HEK293 (cell line): ENCODE data around the gene WWOX.

Experiments
- CTCF ChIA-PET: fragments of 350-600 bp; formaldehyde crosslinking; extraction: SDS; loops from one replicate; lab custom pipeline; 2021; ENCODE audit warnings: antibody characterized with exemption; lab: Yijun Ruan, JAX
- POLR2A ChIA-PET: fragments of 300-600 bp; formaldehyde crosslinking; extraction: SDS; loops from one replicate; lab custom pipeline; 2020; ENCODE audit warnings: antibody characterized with exemption, inconsistent platforms; lab: Yijun Ruan, JAX
- H3K27ac ChIP-seq: fragments of 200-500 bp; sonication (Bioruptor generic); 2 replicates; pipeline ENCODE4 v1.5.1; 2014; ENCODE audit warnings: low read depth, low read length, control low read depth, inconsistent platforms; ENCODE audit errors: extremely low read depth
- H3K36me3 ChIP-seq, 2 experiments: fragments of 200-500 bp in 1 of 2; sonication (Bioruptor generic) in 1 of 2; 1 replicate in 1 of 2; 2 replicates in 1 of 2; pipeline ENCODE4 v1.5.1; 2014 to 2017; ENCODE audit warnings: inconsistent platforms in 2 of 2, low read length in 2 of 2; ENCODE audit not compliant: control insufficient read depth in 2 of 2, insufficient read depth in 1 of 2
- H3K4me1 ChIP-seq: fragments of 200-500 bp; sonication (Bioruptor generic); 2 replicates; pipeline ENCODE4 v1.5.1; 2014; ENCODE audit warnings: mild to moderate bottlenecking, low read length, inconsistent platforms; ENCODE audit not compliant: control insufficient read depth, insufficient read depth
- H3K4me3 ChIP-seq: 2 replicates; pipeline ENCODE4 v1.5.1; 2011; ENCODE audit warnings: low read depth, mild to moderate bottlenecking, control low read depth, low read length, moderate library complexity
- H3K9me3 ChIP-seq: fragments of 200-500 bp; sonication (Bioruptor generic); 2 replicates; pipeline ENCODE4 v1.5.1; 2014; ENCODE audit warnings: low read depth, low read length, inconsistent platforms; ENCODE audit not compliant: control insufficient read depth, insufficient read depth
- INSM2 ChIP-seq: fragments of 450-650 bp; formaldehyde crosslinking; IDR thresholded peaks from 2 replicates; pipeline ENCODE4 v1.5.1; 2016; ENCODE audit warnings: missing biosample characterization, missing genetic modification characterization
- MYNN ChIP-seq: fragments of 450-650 bp; formaldehyde crosslinking; IDR thresholded peaks from 2 replicates; pipeline ENCODE4 v1.5.1; 2016; ENCODE audit warnings: missing biosample characterization, missing genetic modification characterization, borderline replicate concordance
- MZF1 ChIP-seq: fragments of 450-650 bp; formaldehyde crosslinking; IDR thresholded peaks from 2 replicates; pipeline ENCODE4 v1.5.1; 2017; ENCODE audit warnings: missing biosample characterization, missing genetic modification characterization, borderline replicate concordance
- SALL2 ChIP-seq: fragments of 450-650 bp; formaldehyde crosslinking; IDR thresholded peaks from 2 replicates; pipeline ENCODE4 v1.5.0; 2017; ENCODE audit warnings: missing biosample characterization, mild to moderate bottlenecking, missing genetic modification characterization, borderline replicate concordance
- YY2 ChIP-seq: fragments of 450-650 bp; formaldehyde crosslinking; IDR thresholded peaks from 2 replicates; pipeline ENCODE4 v1.5.1; 2016; ENCODE audit warnings: missing biosample characterization, missing genetic modification characterization
- ZBTB1 ChIP-seq: fragments of 450-650 bp; formaldehyde crosslinking; IDR thresholded peaks from 2 replicates; pipeline ENCODE4 v1.5.1; 2016; ENCODE audit warnings: missing biosample characterization, missing genetic modification characterization
- ZBTB49 ChIP-seq: fragments of 450-650 bp; formaldehyde crosslinking; IDR thresholded peaks from 2 replicates; pipeline ENCODE4 v1.5.1; 2016; ENCODE audit warnings: missing biosample characterization, missing genetic modification characterization, low read depth
- ZFP3 ChIP-seq: fragments of 450-650 bp; formaldehyde crosslinking; IDR thresholded peaks from 2 replicates; pipeline ENCODE4 v1.5.1; 2016; ENCODE audit warnings: low read depth, missing biosample characterization, missing genetic modification characterization
- ZNF138 ChIP-seq: fragments of 450-650 bp; formaldehyde crosslinking; IDR thresholded peaks from 2 replicates; pipeline ENCODE4 v1.5.1; 2016; ENCODE audit warnings: missing biosample characterization, missing genetic modification characterization, borderline replicate concordance
- ZNF140 ChIP-seq: fragments of 450-650 bp; formaldehyde crosslinking; IDR thresholded peaks from 2 replicates; pipeline ENCODE4 v1.5.1; 2016; ENCODE audit warnings: missing biosample characterization, missing genetic modification characterization
- ZNF146 ChIP-seq: fragments of 450-650 bp; formaldehyde crosslinking; IDR thresholded peaks from 2 replicates; pipeline ENCODE4 v1.5.1; 2016; ENCODE audit warnings: missing biosample characterization, missing genetic modification characterization
- ZNF16 ChIP-seq: fragments of 450-650 bp; formaldehyde crosslinking; IDR thresholded peaks from 2 replicates; pipeline ENCODE4 v1.5.1; 2016; ENCODE audit warnings: low read depth, missing biosample characterization, missing genetic modification characterization
- ZNF175 ChIP-seq: fragments of 450-650 bp; formaldehyde crosslinking; IDR thresholded peaks from 2 replicates; pipeline ENCODE4 v1.5.1; 2016; ENCODE audit warnings: missing biosample characterization, missing genetic modification characterization
- ZNF239 ChIP-seq: fragments of 450-650 bp; formaldehyde crosslinking; IDR thresholded peaks from 2 replicates; pipeline ENCODE4 v1.5.1; 2016; ENCODE audit warnings: missing biosample characterization, missing genetic modification characterization
- ZNF501 ChIP-seq: fragments of 450-650 bp; formaldehyde crosslinking; IDR thresholded peaks from 2 replicates; pipeline ENCODE4 v1.5.1; 2016; ENCODE audit warnings: missing biosample characterization, missing genetic modification characterization
- ZNF518A ChIP-seq: fragments of 450-650 bp; formaldehyde crosslinking; conservative IDR thresholded peaks from 2 replicates; pipeline ENCODE4 v1.5.1; 2016; ENCODE audit warnings: low read depth, missing biosample characterization, missing genetic modification characterization
- ZNF645 ChIP-seq: fragments of 450-650 bp; formaldehyde crosslinking; IDR thresholded peaks from 2 replicates; pipeline ENCODE4; 2016; ENCODE audit warnings: missing biosample characterization, missing genetic modification characterization
- ZNF660 ChIP-seq: fragments of 450-650 bp; IDR thresholded peaks from 2 replicates; pipeline ENCODE4 v1.5.1; 2018; ENCODE audit warnings: missing biosample characterization, mild to moderate bottlenecking, missing genetic modification characterization
- ZNF704 ChIP-seq: fragments of 450-650 bp; formaldehyde crosslinking; IDR thresholded peaks from 2 replicates; pipeline ENCODE4 v1.5.1; 2016; ENCODE audit warnings: missing biosample characterization, missing genetic modification characterization
- ZXDB ChIP-seq: fragments of 450-650 bp; formaldehyde crosslinking; IDR thresholded peaks from 2 replicates; pipeline ENCODE4 v1.5.1; 2016; ENCODE audit warnings: missing biosample characterization, missing genetic modification characterization

The WWOX gene

GRCh38 chr16:79083508-79084299 lies 984.2 kb downstream of the WWOX start:
- Histone ChIP-seq H3K4me1 (no peaks in the 10 kb centered on the region), H3K27ac (no peak overlapping the region), H3K36me3 (no peaks in the 10 kb centered on the region), H3K4me3 (no peak overlapping the region), H3K9me3 (no peaks in the 10 kb centered on the region)
- TF ChIP-seq ZNF175 (tag by site-specific recombination), result no peak
- TF ChIP-seq ZNF140 (tag by site-specific recombination), result no peak
- TF ChIP-seq ZNF239 (tag by site-specific recombination), result no peak
- no peak for TF ChIP-seq ZNF501 (tag by site-specific recombination)
- no peak for TF ChIP-seq ZFP3 (tag by site-specific recombination)
- TF ChIP-seq ZNF660 (tag by site-specific recombination), result no peak
- no peak for TF ChIP-seq ZNF146 (tag by site-specific recombination)
- TF ChIP-seq YY2 (tag by site-specific recombination), result no peak
- no peak for TF ChIP-seq ZNF16 (tag by site-specific recombination)
- no peak for TF ChIP-seq ZNF704
- TF ChIP-seq MYNN, result no peak
- no peak for TF ChIP-seq INSM2 (tag by site-specific recombination)
- no peak for TF ChIP-seq ZXDB (tag by site-specific recombination)
- no peak for TF ChIP-seq SALL2 (tag by site-specific recombination)
- no peak for TF ChIP-seq ZNF645 (tag by site-specific recombination)
- ChIA-PET CTCF (interaction anchor here (0.5 kb wide), 1 partner anchor 94 kb away, joined by 3 read pairs; no protein-coding TSS in a partner anchor), POLR2A (no interaction called here)

GRCh38 chr16:79088971-79089370 lies 989.5 kb downstream of the WWOX start:
- Histone ChIP-seq H3K36me3 (no peaks in the 10 kb centered on the region), H3K9me3 (no peaks in the 10 kb centered on the region), H3K4me3 (no peak overlapping the region), H3K4me1 (no peaks in the 10 kb centered on the region), H3K27ac (no peak overlapping the region)
- CTCF ChIA-PET, result no interaction called here
- no peak for TF ChIP-seq ZNF138
- POLR2A ChIA-PET, result interaction anchor here (0.7 kb wide), 1 partner anchor 405 kb away, joined by 5 read pairs; no protein-coding TSS in a partner anchor

- H3K36me3 ChIP-seq, result no peaks in the 10 kb centered on the region
- H3K4me1 ChIP-seq, result no peaks in the 10 kb centered on the region
- ChIA-PET CTCF (no interaction called here), POLR2A (no interaction called here)
- H3K4me3 ChIP-seq, result no peak overlapping the region
- H3K27ac ChIP-seq, result no peak overlapping the region
- no peaks in the 10 kb centered on the region for H3K9me3 ChIP-seq
- TF ChIP-seq MZF1 (tag by site-specific recombination) (no peak), ZBTB1 (no peak), ZNF518A (tag by site-specific recombination) (no peak), ZBTB49 (tag by site-specific recombination) (no peak)
Observed at GRCh38 chr16:79089735-79090284, 990.4 kb downstream of the WWOX start.
